ENCODE measurements around the gene DNAJC11.

GRCh38 chr1:6591644-6592043 is 110.0 kb downstream of the DNAJC11 start:
- TF ChIP-seq CTCF (IDR thresholded peaks at IDR 0.05), result no peak
- no peak for TF ChIP-seq POLR2A (IDR thresholded peaks at IDR 0.05)
